ENCODE data around the gene DHRS7B. TPM values are rescaled to one million over a fixed set of nuclear protein-coding genes. Genes with fewer than 3 reads are reported as not detected.
A peak's percentile ranks its signal among the peaks of the same experiment; 100 is the strongest.

DHRS7B gene
- total RNA-seq, 2 experiments from 2014 or later: 18.8 to 19.0 TPM

GRCh38 chr17:21200590-21201297 is 74.0 kb downstream of the DHRS7B start:
- no peak for ATAC-seq
- Mint-ChIP-seq H3K27ac (no peak overlapping the region), H3K36me3 (peaks cover 20% of the 10 kb centered on the region), H3K27me3 (no peaks in the 10 kb centered on the region), H3K4me3 (no peak overlapping the region), H3K9me3 (ENCODE audit: low read depth) (no peaks in the 10 kb centered on the region), H3K4me1 (peaks cover 7% of the 10 kb centered on the region)
- CTCF ChIA-PET: no interaction called here
- DNase-seq: no peak

- H3K4me3 Mint-ChIP-seq: no peak overlapping the region
- H3K27ac Mint-ChIP-seq: no peak overlapping the region
- H3K36me3 Mint-ChIP-seq: peaks cover 20% of the 10 kb centered on the region
- no peak for DNase-seq
- no peaks in the 10 kb centered on the region for H3K27me3 Mint-ChIP-seq
- CTCF ChIA-PET: interaction anchor here (1.1 kb wide), 1 partner anchor 82 kb away, joined by 3 read pairs; no protein-coding TSS in a partner anchor
- no peak for ATAC-seq
- H3K9me3 Mint-ChIP-seq (ENCODE audit: low read depth): no peaks in the 10 kb centered on the region
- H3K4me1 Mint-ChIP-seq: peaks cover 7% of the 10 kb centered on the region
Measured at GRCh38 chr17:21201298-21201595, 74.5 kb downstream of the DHRS7B start.

GRCh38 chr17:21201874-21202273 is 75.1 kb downstream of the DHRS7B start:
- peaks cover 20% of the 10 kb centered on the region for H3K36me3 Mint-ChIP-seq
- CTCF ChIA-PET: interaction anchor here (1.1 kb wide), 1 partner anchor 82 kb away, joined by 3 read pairs; no protein-coding TSS in a partner anchor
- DNase-seq (no peak), ATAC-seq (no peak)
- H3K9me3 Mint-ChIP-seq (ENCODE audit: low read depth): no peaks in the 10 kb centered on the region
- no peak overlapping the region for H3K27ac Mint-ChIP-seq
- H3K27me3 Mint-ChIP-seq: no peaks in the 10 kb centered on the region
- H3K4me1 Mint-ChIP-seq: peaks cover 7% of the 10 kb centered on the region
- H3K4me3 Mint-ChIP-seq: no peak overlapping the region

- Mint-ChIP-seq H3K9me3 (ENCODE audit: low read depth) (no peaks in the 10 kb centered on the region), H3K27me3 (no peaks in the 10 kb centered on the region), H3K4me3 (no peak overlapping the region), H3K4me1 (peaks cover 7% of the 10 kb centered on the region), H3K36me3 (peaks cover 14% of the 10 kb centered on the region), H3K27ac (no peak overlapping the region)
- DNase-seq: no peak
- no peak for ATAC-seq
- CTCF ChIA-PET: no interaction called here
Measured at GRCh38 chr17:21202512-21202911, 75.7 kb downstream of the DHRS7B start.

- no peak for ATAC-seq
- Mint-ChIP-seq H3K4me1 (peaks cover 8% of the 10 kb centered on the region), H3K27ac (peak overlapping the region; percentile 20), H3K36me3 (peaks cover 6% of the 10 kb centered on the region), H3K4me3 (no peak overlapping the region), H3K9me3 (ENCODE audit: low read depth) (no peaks in the 10 kb centered on the region), H3K27me3 (no peaks in the 10 kb centered on the region)
- DNase-seq: no peak
- CTCF ChIA-PET: no interaction called here
Measured at GRCh38 chr17:21204935-21205334, 78.2 kb downstream of the DHRS7B start.

GRCh38 chr17:21208352-21208751 is 81.6 kb downstream of the DHRS7B start:
- no peaks in the 10 kb centered on the region for H3K27me3 Mint-ChIP-seq
- H3K9me3 Mint-ChIP-seq (ENCODE audit: low read depth): no peaks in the 10 kb centered on the region
- DNase-seq: no peak
- CTCF ChIA-PET: no interaction called here
- H3K36me3 Mint-ChIP-seq: peaks cover 11% of the 10 kb centered on the region
- H3K4me3 Mint-ChIP-seq: no peak overlapping the region
- no peak overlapping the region for H3K27ac Mint-ChIP-seq
- peaks cover 34% of the 10 kb centered on the region for H3K4me1 Mint-ChIP-seq
- ATAC-seq: no peak

GRCh38 chr17:21209511-21210175 is 82.9 kb downstream of the DHRS7B start:
- CTCF ChIA-PET: no interaction called here
- DNase-seq (no peak), ATAC-seq (no peak)
- Mint-ChIP-seq H3K4me3 (no peak overlapping the region), H3K36me3 (peaks cover 11% of the 10 kb centered on the region), H3K4me1 (peaks cover 32% of the 10 kb centered on the region), H3K27me3 (no peaks in the 10 kb centered on the region), H3K27ac (no peak overlapping the region), H3K9me3 (ENCODE audit: low read depth) (no peaks in the 10 kb centered on the region)

GRCh38 chr17:21210411-21211076 is 83.8 kb downstream of the DHRS7B start:
- Mint-ChIP-seq H3K36me3 (peaks cover 11% of the 10 kb centered on the region), H3K4me1 (peaks cover 41% of the 10 kb centered on the region), H3K4me3 (no peak overlapping the region), H3K27me3 (no peaks in the 10 kb centered on the region), H3K27ac (no peak overlapping the region), H3K9me3 (ENCODE audit: low read depth) (no peaks in the 10 kb centered on the region)
- DNase-seq (no peak), ATAC-seq (no peak)
- CTCF ChIA-PET: interaction anchor here (0.6 to 1.4 kb wide), 2 partner anchors 91 to 303 kb away, joined by 3 to 5 read pairs; no protein-coding TSS in a partner anchor

- Mint-ChIP-seq H3K9me3 (ENCODE audit: low read depth) (no peaks in the 10 kb centered on the region), H3K4me3 (peak overlapping the region; percentile 88), H3K27me3 (no peaks in the 10 kb centered on the region), H3K36me3 (peaks cover 9% of the 10 kb centered on the region), H3K4me1 (peaks cover 50% of the 10 kb centered on the region), H3K27ac (peak overlapping the region; percentile 9)
- ATAC-seq: no peak
- CTCF ChIA-PET: interaction anchor here (1.4 to 2.6 kb wide), 2 partner anchors 68 to 92 kb away, joined by 5 to 10 read pairs; no protein-coding TSS in a partner anchor
- no peak for DNase-seq
Measured at GRCh38 chr17:21211825-21212479, 85.2 kb downstream of the DHRS7B start.

GRCh38 chr17:21212826-21213637 is 86.3 kb downstream of the DHRS7B start:
- Mint-ChIP-seq H3K27ac (peak overlapping the region; percentile 92), H3K36me3 (peaks cover 9% of the 10 kb centered on the region), H3K9me3 (ENCODE audit: low read depth) (no peaks in the 10 kb centered on the region), H3K27me3 (no peaks in the 10 kb centered on the region), H3K4me3 (peak overlapping the region; percentile 88), H3K4me1 (peaks cover 59% of the 10 kb centered on the region)
- DNase-seq: no peak
- CTCF ChIA-PET: interaction anchor here (0.8 to 2.6 kb wide), 7 partner anchors 17 to 299 kb away, joined by 3 to 10 read pairs (median 3); no protein-coding TSS in a partner anchor
- no peak for ATAC-seq

- H3K4me1 Mint-ChIP-seq: peaks cover 58% of the 10 kb centered on the region
- CTCF ChIA-PET: interaction anchor here (0.8 to 2.6 kb wide), 9 partner anchors 18 to 300 kb away, joined by 3 to 10 read pairs (median 3); no protein-coding TSS in a partner anchor
- no peaks in the 10 kb centered on the region for H3K9me3 Mint-ChIP-seq (ENCODE audit: low read depth)
- H3K27ac Mint-ChIP-seq: peak overlapping the region; percentile 92
- no peaks in the 10 kb centered on the region for H3K27me3 Mint-ChIP-seq
- peaks cover 6% of the 10 kb centered on the region for H3K36me3 Mint-ChIP-seq
- peak; percentile 53 for DNase-seq
- peak overlapping the region; percentile 88 for H3K4me3 Mint-ChIP-seq
- peak; percentile 21 for ATAC-seq
Measured at GRCh38 chr17:21213638-21214014, 86.9 kb downstream of the DHRS7B start.

GRCh38 chr17:21214015-21214776 is 87.4 kb downstream of the DHRS7B start, which contains the start of gene TMEM11:
TSS of gene TMEM11 (minus strand) at chr17:21214161. CDS start at chr17:21214152, 9 bp downstream.
- Mint-ChIP-seq H3K4me1 (peaks cover 57% of the 10 kb centered on the region), H3K27me3 (no peaks in the 10 kb centered on the region), H3K36me3 (peaks cover 5% of the 10 kb centered on the region), H3K9me3 (ENCODE audit: low read depth) (no peaks in the 10 kb centered on the region), H3K4me3 (peak within 1 kb of the TSS; percentile 88), H3K27ac (peak within 1 kb of the TSS; percentile 92)
- DNase-seq: peak; percentile 97
- peak; percentile 93 for ATAC-seq
- CTCF ChIA-PET: interaction anchor here (0.6 to 2.6 kb wide), 10 partner anchors 45 to 299 kb away, joined by 3 to 10 read pairs (median 4); no protein-coding TSS in a partner anchor

Measured in activated CD8-positive, alpha-beta memory T cell treated with anti-CD3 and anti-CD28 coated beads, Interleukin-2, amount 10 ng/mL, durations not matched to agents 7 days and 5 days (primary cell).